CMK (cell line): ENCODE data around the gene ZNF776.
"Not testable (repeated sequence)": the region's sequence is repeated elsewhere in the genome, so short reads cannot be mapped to it uniquely, and the experiment has no call there.

Experiments used
- DNase-seq: peaks from one replicate; pipeline ENCODE4 v3.0.0-alpha.2; 2010; ENCODE audit warnings: low read depth

ZNF776 gene

DNA sequence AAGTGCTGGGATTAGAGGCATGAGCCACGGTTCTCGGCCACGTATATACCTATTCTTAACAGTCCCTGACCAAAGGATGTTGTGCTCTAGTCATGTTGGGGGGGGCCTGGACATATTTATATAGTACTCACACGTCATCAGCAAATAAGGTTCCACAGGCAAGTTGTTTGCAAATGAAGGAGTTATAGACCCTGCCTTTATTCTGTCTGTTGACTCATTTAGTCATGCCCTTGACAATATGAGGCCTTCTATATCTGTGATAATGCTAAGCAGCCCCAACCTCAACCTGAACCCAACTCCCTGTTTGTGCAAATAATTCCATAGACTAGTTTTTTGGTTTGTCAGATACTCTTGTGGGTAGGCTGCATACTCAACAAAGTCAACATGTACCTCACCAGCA lies 31.7 kb downstream of the ZNF776 start:
- DNase-seq: no peak

DNA sequence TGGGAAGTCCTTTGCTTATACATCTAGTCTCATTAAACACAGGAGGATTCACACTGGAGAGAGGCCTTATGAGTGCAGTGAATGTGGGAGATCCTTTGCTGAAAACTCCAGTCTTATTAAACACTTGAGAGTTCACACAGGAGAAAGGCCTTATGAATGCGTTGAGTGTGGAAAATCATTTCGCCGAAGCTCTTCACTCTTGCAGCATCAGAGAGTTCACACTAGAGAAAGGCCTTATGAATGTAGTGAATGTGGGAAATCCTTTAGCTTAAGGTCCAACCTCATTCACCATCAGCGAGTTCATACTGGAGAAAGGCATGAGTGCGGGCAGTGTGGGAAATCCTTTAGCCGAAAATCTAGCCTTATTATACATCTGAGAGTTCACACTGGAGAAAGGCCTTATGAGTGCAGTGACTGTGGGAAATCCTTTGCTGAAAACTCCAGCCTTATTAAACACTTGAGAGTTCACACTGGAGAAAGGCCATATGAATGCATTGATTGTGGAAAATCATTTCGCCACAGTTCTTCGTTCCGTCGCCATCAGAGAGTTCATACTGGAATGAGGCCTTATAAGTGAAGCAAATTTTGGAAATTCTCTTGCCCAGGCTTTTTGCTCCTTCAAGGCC lies 32.7 kb downstream of the ZNF776 start:
- no peak for DNase-seq

DNA sequence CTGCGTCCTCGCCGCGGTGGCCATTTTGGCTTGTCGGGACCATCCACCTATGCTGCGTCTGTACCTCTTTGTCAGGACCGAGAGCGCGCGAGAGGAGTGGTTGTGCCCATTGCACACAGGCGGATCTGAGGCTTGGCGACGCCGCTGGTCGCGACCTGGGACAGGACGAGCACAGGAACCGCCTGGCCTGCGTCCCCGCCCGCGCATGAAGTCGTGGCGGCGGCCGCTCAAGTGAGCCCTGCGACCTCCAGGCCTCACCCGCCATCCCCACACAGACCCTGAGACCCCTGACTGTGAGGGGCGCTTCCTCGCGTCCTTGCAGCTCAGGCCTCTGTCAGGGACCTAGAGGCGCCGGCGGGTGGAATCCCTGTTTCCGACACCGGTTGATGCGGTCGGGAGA lies 39.7 kb downstream of the ZNF776 start:
- DNase-seq: no peak

DNA sequence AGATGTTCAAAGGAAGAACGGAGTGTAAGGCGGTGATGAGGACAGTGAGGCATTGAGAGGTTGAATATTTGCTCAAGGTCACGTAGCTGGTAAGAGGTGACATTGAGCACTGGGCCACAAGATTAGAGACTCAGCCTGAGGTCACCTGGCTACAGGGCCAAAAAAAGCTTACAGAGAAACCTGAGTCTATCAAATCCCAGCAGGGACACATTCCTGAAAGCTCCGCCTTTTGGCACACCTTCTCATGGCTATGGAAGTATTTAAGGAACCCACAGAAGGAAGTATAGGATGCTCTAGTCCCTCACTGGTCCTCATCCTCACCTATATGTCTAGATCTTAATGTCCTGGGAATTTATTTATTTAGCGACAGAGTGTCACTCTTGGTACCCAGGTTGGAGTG lies 40.3 kb downstream of the ZNF776 start:
- no peak for DNase-seq

DNA sequence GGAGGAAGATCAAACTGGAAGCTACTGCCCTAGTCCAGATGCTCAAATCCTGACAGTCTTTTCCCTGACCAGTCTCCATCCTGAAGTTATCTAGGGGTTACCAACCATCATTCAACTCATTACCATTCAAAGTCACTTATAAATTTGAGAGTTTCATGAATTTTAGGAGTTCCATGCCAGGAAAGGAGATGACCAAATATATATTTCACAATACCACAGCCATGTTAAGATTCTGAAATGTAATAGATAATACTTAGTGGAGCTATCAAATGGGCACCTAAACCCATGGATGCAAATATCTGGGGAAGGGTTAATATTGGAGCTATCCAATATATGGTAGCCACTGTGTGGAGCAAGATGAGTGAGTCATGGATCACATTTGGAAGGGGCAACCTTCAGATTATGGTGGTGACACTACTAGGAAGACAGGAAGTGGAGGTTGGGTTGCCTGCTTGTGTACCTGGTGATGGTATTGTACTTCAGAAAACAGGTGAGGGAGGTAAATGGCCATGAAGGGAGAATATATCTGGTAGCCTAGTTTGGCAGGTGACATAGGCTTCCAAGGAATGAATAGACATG lies 41.6 kb downstream of the ZNF776 start:
- DNase-seq: no peak

DNA sequence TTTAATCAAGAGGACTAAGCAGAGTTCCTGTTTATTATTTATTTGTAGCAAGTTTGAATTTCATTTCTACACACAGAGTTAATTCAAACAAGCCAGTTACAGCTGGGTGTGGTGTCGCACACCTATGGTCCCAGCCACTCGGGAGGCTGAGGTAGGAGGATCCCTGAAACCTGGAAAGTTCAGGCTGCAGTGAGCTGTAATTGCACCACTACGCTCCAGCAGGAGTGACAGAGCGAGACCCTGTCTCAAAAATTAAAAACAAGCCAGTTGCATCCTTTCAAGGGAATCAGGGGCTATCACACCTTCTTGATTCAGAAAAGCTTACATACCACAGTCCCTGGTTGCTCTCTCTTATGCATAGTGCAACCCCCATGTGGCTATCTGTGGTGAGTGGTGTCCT lies 42.7 kb downstream of the ZNF776 start:
- DNase-seq: no peak

DNA sequence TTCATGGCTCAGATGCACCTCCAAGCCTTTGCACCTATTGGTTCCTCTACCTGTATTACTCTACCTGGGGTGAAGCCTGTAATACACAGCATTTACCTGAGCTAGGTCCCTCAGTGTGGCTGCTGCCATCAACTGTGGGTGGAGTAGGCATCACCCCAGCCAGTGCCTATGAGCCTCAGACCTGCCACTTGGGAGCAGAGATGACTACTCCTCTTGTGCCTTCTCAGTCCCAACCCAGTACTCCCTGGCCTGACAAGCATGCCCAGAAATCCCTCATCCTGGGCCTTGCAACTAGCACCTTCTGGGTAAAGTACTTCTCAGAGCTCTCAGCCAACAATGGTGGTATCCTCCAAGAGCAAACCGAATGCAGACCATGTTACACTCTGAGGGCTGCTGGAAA lies 50.0 kb downstream of the ZNF776 start:
- not testable (repeated sequence) for DNase-seq

DNA sequence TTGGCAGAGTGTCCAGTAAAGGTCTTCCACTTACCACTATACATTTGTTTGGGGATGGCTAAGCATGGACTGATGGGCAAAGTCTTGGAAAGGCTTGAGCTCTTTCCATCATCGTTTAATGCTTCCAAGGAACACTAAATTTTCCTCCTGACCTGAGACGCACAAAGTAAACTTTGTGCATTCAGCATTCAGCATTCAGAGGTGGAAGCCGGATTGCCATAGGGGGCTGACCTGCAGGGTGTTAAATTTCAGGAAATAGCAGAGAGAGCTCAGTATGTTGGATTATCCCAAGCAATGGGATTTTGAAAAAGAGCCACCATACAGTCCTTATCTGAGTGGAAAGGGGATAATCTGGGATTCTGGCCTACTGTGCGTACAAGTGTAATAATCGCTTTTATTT lies 54.1 kb downstream of the ZNF776 start:
- DNase-seq: no peak

DNA sequence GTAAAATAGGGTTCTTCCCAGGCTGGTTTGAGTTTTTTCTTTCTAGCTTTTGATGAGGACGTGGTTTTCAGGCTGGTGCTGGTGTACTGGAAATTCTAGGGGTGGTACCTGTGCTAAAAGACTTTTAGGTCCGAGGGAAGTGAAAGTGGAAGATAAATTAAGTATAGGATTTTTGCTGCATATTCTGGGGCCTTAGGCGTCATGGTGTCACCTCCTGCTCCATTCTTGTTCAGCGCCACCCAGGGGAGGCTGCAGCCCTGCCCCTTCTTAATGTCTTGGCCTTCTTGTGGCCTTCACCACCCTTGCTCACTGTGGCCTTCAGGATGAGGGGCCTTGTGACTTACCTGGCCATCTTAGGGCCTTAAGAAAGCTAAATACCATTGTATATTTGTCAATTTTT lies 55.7 kb downstream of the ZNF776 start:
- DNase-seq: no peak

DNA sequence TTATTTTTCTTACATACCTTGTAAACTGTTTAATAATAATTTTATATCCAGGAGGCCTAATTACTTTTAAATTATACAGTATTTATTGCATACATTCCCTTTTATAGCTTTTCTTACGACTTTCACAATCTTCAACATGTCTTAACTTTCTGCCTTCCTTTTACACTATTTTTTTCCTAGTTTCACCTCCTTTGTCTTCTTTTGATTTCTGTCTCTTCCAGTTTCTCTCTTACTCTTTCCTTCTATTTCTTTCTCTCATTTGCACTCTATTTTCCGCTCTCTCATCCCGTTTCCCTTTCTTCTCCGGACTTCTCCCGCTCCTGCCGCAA lies 56.6 kb downstream of the ZNF776 start:
- DNase-seq: no peak

DNA sequence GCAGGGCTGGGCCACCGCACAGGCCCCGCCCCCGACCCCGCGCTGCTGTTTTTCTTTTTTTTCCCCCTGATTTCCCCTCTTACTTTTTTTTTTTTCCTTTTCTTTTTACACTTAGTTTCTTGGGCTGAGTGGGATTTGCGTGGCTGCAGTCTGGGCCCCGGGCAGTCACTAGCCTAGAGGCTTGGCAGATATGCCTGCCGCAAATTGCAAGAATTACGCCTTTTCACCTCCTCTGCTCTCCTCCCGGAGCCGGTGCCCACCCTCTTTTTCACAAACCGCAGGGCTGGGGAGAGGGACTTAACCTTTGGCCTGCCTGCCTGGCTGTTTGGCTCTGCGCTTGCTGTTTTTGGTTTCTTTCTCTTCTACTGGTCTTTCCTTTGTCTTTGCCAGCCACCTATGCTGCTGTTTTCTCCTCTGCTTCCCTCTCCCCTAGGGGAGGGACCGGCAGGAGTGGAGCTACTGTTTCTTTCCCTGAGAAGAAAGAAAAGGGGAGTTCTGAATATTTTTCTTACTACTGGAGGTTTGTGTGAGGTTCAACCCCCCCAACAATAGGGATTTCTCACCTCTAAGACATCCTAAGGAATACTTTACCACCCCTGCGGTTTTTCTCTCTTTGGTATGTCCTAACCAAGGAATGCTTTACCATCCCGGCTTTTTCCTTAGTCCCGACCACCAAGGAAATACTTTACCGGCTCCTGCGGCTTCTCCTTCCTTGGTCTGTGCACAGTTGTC lies 57.1 kb downstream of the ZNF776 start:
- DNase-seq: no peak

DNA sequence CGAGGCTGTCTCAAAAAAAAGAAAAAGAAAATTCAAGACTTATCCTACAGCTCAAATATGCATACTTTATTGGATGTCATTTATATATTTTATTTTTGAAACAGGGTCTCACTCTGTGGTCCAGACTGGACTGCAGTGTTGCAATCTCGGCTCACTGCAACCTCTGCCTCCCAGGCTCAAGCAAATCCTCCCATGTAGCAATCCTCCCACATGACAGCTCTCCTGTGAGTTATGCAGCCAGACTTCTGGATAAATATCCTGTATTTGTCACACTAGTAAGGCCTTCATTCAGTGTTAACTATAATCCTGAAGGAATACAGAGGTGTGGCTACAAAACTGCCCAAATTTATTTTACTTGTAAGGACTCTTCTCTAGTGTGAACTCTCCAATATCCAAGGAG lies 60.9 kb downstream of the ZNF776 start:
- DNase-seq: no peak
